Breast epithelium (tissue), 4 donors: ENCODE measurements around the gene FTO. TPM values are rescaled to one million over a fixed set of nuclear protein-coding genes. Genes with fewer than 3 reads are reported as not detected.

Experiments
- DNase-seq, 2 donors: peaks; one replicate each; pipeline ENCODE4 v3.0.0-alpha.2; 2019; ENCODE audit warnings: low spot score in 2 of 2
- H3K27ac ChIP-seq, 2 donors: fragments of 200-600 bp; sonication (generic) in 1 of 2; one replicate each; pipeline ENCODE4 v1.5.1; 2016 to 2019; ENCODE audit warnings: mild to moderate bottlenecking in 1 of 2
- H3K27me3 ChIP-seq, 2 donors: fragments of 200-600 bp; sonication (generic) in 1 of 2; one replicate each; pipeline versions ENCODE4 v1.5.1 to v1.6.0; 2017 to 2019; ENCODE audit warnings: control low read depth in 1 of 2, mild to moderate bottlenecking in 1 of 2
- H3K36me3 ChIP-seq: fragments of 200-600 bp; one replicate; pipeline ENCODE4 v1.5.1; 2019
- H3K4me1 ChIP-seq, 2 donors: fragments of 200-600 bp; sonication (generic); one replicate each; pipeline ENCODE4 v1.5.1; 2016 to 2019; ENCODE audit warnings: control low read depth in 1 of 2
- H3K4me3 ChIP-seq, 3 donors: fragments of 200-600 bp; sonication (generic); 1 replicate in 2 of 3; 2 replicates in 1 of 3; pipeline ENCODE4 v1.5.1; 2016 to 2019; ENCODE audit warnings: mild to moderate bottlenecking in 3 of 3, moderate library complexity in 2 of 3
- H3K9me3 ChIP-seq, 2 donors: fragments of 200-600 bp; sonication (generic) in 1 of 2; one replicate each; pipeline ENCODE4 v1.5.1; 2016 to 2019; ENCODE audit warnings: control low read depth in 1 of 2
- CTCF ChIP-seq, 3 donors: fragments of 450-650 bp; IDR thresholded peaks; one replicate each; pipeline ENCODE4 v1.5.1; 2016 to 2017; ENCODE audit warnings: antibody characterized with exemption in 3 of 3, mild to moderate bottlenecking in 3 of 3, moderate library complexity in 3 of 3
- POLR2A ChIP-seq: fragments of 450-650 bp; IDR thresholded peaks from one replicate; pipeline ENCODE4 v1.6.1; 2016; ENCODE audit warnings: antibody characterized with exemption, mild to moderate bottlenecking, moderate library complexity
- POLR2AphosphoS5 ChIP-seq, 3 donors: sonication (generic); formaldehyde crosslinking; IDR thresholded peaks; one replicate each; pipeline ENCODE4 v1.6.1; 2017; ENCODE audit warnings: antibody characterized with exemption in 3 of 3
- intact Hi-C: fragments of 100-400 bp; cut with DNase I; formaldehyde crosslinking; loops from one replicate; pipeline ENCODE4 v1.15.1; 2023; ENCODE audit warnings: low total_unique reads
- total RNA-seq, 3 donors: library from RNA; depleted of rRNA; stranded (reverse); fragments of >200 nt; gene quantifications; one replicate each; pipeline ENCODE4 v1.1.0, GENCODE V29; 2016

The FTO gene
- total RNA-seq, 3 donors from 2014 or later = 109 to 193 (median 174) TPM

GRCh38 chr16:54077050-54077821 lies 373.3 kb downstream of the FTO start:
- Histone ChIP-seq H3K4me1 (peaks cover 0 to 7% of the 10 kb centered on the region in 2 donors), H3K27ac (peak overlapping the region; percentile 57 to 75), H3K9me3 (no peaks in the 10 kb centered on the region), H3K4me3 (no peak overlapping the region), H3K36me3 (no peaks in the 10 kb centered on the region), H3K27me3 (no peaks in the 10 kb centered on the region)
- intact Hi-C loops = no loop called here
- DNase-seq = no peak
- no peak for TF ChIP-seq POLR2AphosphoS5 (IDR thresholded peaks at IDR 0.05)
- TF ChIP-seq CTCF (IDR thresholded peaks at IDR 0.05) = no peak
- no peak for TF ChIP-seq POLR2A

GRCh38 chr16:54080524-54081008 lies 376.6 kb downstream of the FTO start:
- Histone ChIP-seq H3K27ac (peak overlapping the region; percentile 87 to 92), H3K9me3 (no peaks in the 10 kb centered on the region), H3K36me3 (no peaks in the 10 kb centered on the region), H3K4me1 (peaks cover 0 to 7% of the 10 kb centered on the region in 2 donors), H3K27me3 (no peaks in the 10 kb centered on the region), H3K4me3 (no peak overlapping the region)
- intact Hi-C loops = no loop called here
- peak; percentile 69 to 92 for DNase-seq
- TF ChIP-seq POLR2AphosphoS5 (IDR thresholded peaks at IDR 0.05) (peak in 2 of 3 donors; percentile 51 to 85), CTCF (IDR thresholded peaks at IDR 0.05) (no peak)

DNA sequence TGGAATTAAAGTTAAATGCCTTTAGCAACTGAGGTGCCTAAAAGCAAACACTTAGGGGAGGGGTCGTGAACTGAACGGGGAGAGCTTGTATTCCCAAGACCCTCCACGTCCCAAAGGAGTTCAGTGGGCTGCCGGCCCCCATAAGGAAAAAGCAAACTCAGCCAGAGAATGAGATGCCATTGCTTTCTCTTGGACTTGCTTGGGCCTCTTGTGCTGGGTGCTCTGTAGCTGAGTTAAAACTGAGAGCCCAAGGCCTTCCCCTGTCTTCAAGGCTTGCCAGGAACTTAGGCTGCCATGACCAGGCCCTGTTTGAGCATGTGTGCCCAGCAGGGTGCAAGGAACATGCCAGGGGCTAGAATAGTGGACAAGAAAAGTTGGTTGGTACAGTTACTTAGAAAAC lies 382.8 kb downstream of the FTO start:
- Histone ChIP-seq H3K27me3 (no peaks in the 10 kb centered on the region), H3K36me3 (no peaks in the 10 kb centered on the region), H3K4me3 (no peak overlapping the region), H3K9me3 (no peaks in the 10 kb centered on the region), H3K27ac (peak overlapping the region in 1 of 2 donors; percentile 3), H3K4me1 (no peaks in the 10 kb centered on the region)
- intact Hi-C loops = no loop called here
- TF ChIP-seq POLR2AphosphoS5 (IDR thresholded peaks at IDR 0.05) (no peak), POLR2A (no peak)
- DNase-seq = no peak

DNA sequence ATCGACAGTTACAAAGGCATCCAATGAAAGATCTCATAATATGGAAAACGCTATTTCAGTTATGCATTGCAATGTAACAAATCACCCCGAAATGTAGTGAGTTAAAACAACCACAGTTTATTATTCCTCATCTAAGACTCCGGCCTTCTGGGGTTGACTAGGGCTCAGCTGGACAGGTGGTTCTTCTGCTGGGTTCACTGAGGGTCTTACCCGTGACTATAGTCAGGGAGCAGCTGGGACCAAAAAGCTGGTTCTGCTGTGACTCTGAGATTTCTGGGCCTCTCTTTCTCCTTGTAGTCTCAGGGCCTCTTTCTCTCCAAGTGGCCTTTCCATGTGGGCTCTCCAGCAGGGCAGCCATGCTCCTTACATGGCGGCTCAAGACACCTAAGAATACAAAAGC lies 386.6 kb downstream of the FTO start:
- TF ChIP-seq CTCF (IDR thresholded peaks at IDR 0.05) (no peak), POLR2A (no peak), POLR2AphosphoS5 (IDR thresholded peaks at IDR 0.05) (no peak)
- Histone ChIP-seq H3K27me3 (no peaks in the 10 kb centered on the region), H3K27ac (no peak overlapping the region), H3K4me3 (no peak overlapping the region), H3K9me3 (peaks cover 0 to 5% of the 10 kb centered on the region in 2 donors), H3K36me3 (no peaks in the 10 kb centered on the region), H3K4me1 (peaks cover 0 to 4% of the 10 kb centered on the region in 2 donors)
- no peak for DNase-seq
- intact Hi-C loops = no loop called here

DNA sequence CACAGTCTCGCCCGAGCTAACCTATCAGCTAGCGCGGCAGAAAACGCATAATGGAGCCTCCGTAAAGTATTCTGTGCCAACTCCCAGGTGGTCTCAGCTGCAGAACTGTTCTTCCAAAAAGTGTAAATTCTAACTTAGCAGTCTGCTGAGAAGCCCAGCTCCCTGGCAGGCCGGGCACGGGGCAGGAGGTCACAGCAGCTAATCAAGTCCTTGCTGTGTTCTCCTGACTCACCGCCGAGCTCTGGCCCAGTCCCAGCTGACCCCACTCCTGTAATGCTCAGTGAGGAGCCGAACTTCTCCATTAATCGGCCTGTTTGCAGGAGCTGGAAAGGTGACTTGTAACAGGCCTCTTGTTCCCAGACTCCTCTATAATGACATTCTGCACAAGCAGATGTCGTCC lies 389.3 kb downstream of the FTO start:
- Histone ChIP-seq H3K27ac (peak overlapping the region; percentile 48 to 69), H3K4me1 (peaks cover 0 to 4% of the 10 kb centered on the region in 2 donors), H3K36me3 (no peaks in the 10 kb centered on the region), H3K9me3 (peaks cover 5 to 9% of the 10 kb centered on the region in 2 donors), H3K4me3 (no peak overlapping the region), H3K27me3 (no peaks in the 10 kb centered on the region)
- intact Hi-C loops = no loop called here
- TF ChIP-seq CTCF (IDR thresholded peaks at IDR 0.05) = no peak
- DNase-seq = no peak
